Jurkat, Clone E6-1 (cell line): Measurements from ENCODE around the gene RNF126.

Source experiments
- DNase-seq: peaks from one replicate; pipeline ENCODE4 v3.0.0-alpha.2; 2011; ENCODE audit warnings: low read depth, low spot score
- H3K4me3 ChIP-seq: 2 replicates; pipeline ENCODE4 v1.5.1; 2011; ENCODE audit warnings: mild to moderate bottlenecking, low read length, control low read depth, moderate library complexity

Gene RNF126

DNA sequence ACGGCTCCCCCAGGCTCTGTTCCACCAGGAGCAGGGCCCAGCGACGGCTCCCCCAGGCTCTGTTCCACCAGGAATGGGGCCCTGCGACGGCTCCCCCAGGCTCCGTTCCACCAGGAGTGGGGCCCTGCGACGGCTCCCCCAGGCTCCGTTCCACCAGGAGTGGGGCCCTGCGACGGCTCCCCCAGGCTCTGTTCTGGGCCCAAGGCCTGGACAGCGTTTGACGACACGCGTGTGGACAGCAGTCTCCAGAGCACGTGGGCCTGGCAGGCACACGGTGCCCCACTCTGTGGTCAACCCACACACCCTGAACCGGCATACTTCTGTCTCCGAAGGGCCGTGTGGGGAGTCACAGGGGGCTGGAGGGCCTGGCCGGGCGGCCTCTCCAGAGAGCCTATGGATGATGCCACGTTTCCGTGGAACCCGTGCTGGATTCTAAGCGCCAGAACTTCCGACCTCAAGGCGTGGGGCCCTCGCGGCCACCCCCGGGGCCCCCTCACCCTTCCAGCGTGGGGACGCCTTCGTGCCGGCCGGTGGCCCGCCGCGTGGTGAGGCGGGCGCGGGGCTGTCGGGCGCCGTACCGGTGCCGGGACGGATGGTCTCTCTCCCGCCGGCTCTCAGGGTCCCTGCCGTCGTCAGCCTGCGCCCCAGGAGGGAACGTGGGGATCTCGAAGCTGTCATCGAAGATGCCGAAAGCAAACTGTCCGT, 11.7 kb downstream of the RNF126 start:
- DNase-seq = no peak
- no peak overlapping the region for H3K4me3 ChIP-seq

DNA sequence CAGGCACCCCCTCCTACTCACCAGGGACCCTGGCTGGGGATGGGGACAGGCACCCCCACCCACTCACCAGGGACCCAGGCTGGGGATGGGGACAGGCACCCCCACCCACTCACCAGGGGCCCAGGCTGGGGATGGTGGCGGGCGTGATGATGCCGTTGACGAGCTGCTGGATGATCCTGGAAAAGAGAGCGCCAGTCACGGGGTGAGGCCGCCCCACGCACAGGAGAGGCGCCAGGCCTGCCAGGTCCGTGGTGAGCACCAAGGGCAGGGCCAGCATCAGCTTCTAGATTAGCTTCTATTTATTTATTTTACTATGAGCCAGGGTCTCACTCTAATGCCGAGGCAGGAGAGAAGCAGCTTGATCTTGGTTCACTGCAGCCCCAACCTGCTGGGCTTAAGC, 12.9 kb downstream of the RNF126 start:
- DNase-seq = no peak

DNA sequence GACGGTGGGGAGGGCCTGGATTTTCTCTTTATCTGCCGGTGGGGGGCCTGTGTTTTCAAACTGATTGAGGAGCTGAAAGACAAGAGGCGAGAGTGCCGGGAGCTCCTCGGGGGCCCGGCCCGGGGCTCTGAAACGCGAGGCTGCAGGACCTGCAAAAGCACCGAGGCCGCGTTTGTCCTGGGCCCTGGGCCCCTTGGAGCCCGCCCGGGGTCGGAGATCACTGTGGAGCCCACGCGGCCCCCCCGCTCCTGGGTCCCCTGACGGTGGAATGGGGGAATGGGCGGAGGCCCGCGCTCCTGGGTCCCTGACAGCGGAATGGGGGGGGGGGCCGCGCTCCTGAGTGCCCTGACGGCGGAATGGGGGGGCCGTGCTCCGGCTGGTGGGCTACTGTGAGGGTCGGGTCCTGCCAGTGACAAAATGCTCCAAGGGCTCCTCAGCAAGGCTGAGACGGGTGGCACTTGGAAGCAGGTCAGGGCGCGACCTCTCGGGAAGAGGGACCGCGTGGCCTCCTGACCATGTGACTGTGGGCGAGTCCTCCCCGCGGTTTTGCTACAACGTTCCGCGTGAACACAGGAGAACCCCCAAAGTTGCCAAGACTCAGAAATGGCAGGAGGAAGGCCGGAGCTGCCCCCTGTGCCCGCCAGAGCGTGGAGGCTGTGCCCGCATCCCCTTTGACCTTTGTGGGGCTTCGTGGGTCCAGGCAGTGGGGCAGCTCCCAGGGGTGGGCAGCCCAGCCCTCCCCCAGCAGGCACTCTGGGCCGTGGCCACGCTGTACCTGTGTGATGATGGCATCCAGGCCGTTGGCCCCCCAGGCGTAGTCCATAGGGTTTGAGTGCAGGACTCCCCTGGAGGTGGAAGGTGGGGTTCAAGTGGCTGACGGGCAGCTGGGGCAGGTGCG, 13.9 kb downstream of the RNF126 start:
- DNase-seq = no peak
- H3K4me3 ChIP-seq = no peak overlapping the region

More for the DNA sequence above, 12.9 kb downstream of the RNF126 start:
- no peak overlapping the region for H3K4me3 ChIP-seq

DNA sequence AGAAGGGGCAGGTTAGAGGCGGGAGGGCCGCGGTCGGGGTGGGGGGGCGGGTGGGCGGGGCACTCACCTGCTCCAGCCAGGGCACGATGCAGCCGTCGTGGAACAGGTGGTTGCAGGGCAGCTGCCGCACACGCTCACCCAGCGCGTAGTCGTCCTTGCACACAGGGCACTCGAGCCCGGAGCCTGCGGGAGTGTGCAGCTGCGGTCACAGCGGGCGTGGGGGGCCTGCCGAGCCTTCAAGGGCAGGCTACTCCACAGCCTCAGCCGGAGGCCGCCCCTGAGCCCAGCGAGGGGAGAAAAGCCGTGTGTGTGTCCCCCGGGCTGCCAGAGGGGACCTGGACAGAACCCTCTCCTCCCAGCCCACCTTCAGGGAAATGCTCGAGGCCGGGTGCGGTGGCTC, 14.7 kb downstream of the RNF126 start:
- H3K4me3 ChIP-seq = no peak overlapping the region
- no peak for DNase-seq

DNA sequence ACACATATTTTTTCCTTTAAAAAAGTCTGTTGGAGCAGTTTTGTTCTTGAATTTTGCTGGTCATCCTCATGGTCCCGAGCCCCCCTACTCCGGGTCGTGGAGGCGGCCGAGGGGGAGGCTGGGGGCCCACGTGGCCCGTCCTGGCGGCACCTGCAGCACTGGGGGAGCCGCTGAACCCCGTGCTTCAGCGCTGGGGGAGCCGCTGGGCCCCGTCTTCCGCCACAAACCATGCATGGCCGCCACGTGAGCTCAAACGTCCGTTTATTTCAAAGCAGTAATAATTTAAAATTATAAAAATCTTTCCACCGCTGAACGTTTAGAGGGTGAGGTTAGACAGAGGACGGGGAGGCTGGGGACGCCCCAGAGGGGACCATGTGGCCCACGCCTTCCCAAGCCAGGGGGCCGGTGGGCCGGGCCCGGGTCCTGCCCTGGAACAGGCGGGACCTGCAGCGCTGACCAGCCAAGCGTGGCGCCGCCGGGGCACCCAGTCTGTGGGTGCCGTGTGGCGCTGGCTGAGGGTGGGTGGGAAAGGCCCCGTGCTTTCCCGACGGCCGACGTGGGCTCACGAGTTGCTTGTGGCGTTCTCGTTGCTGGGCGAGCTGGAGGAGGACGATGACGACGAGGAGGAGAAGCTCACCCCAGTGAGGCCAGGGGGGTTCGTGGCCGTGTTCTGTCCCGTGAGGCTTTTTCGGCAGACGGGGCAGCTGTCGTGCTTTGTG, 15.3 kb downstream of the RNF126 start:
- DNase-seq = no peak
- H3K4me3 ChIP-seq = no peak overlapping the region

DNA sequence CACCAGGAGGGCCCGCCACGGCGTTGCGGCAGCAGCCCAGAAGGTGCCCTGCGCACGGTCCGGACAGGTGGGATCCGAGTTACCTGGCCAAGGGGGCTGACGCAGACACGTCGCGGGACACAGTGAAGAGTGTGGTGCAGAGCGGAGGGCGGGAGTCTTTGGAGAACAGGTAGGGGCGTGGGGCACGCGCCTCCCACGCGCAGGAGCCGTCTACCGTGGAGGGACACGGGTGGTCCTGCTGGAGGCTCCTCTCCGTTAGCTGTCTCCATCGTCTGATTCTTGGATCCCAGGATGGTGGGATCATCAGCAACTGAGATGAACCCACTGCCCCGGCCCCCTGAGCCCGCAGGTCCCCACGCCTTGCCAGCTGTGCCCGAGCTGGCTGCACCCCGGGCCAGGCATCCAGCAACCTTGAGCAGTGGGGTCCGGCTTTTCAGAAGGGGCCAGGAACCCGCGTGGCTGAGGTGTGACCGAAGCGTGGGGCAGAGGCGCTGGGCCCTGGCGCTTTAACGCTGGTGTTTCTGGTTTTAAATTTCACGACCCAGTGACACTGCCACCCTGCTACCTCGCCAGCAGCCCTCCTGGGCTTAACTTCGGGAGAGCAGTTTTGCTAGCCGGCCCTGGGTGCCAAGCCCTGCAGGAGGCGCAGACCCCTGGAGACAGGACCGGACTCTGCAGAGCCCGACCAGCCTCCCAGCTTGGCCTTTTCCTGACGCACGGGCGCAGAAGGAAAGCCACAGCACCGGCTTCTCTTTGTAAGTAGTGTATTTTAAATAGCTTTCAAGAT, 16.0 kb downstream of the RNF126 start:
- no peak for DNase-seq

DNA sequence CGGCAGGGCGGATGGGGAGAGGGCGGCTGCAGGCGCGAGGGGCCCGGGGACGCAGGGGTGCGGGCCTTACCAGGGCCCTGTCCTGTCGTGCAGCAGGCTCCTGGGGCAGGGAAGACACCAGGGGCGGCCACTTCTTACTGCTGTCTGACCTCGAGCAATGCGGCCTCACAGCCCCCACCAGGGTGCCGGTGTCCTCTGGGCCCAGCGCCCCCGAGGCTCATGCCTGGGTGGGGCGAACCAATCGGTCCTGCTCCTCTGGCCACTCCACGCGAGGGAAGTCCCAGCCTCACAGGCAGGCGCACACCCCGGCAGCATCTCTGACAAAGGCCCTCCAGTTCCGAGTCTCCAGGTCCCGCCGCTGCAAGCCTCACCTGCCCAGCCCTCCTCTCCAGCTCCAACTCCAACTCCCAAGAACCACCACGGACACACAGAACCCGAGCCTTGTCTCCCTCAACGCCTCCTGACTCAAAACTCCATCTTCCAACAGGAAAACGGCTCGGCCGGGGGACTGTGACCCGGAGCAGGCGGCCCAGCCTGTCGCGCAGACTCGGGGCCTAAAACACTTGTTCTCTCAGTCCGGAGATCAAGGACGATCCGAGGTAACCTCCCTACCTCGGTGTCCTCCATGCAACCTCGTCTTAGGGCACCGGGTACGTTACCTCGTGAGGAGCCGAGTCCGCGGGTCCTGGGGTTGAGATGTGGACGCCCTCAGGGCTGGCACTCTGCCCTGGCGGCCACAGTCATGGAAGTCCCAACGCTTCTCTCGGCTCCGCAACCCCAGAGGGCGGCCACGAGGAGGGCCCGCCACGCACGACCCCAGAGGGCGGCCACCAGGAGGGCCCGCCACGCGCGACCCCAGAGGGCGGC, 16.9 kb downstream of the RNF126 start:
- no peak overlapping the region for H3K4me3 ChIP-seq
- no peak for DNase-seq

More for the DNA sequence above, 16.0 kb downstream of the RNF126 start:
- H3K4me3 ChIP-seq = no peak overlapping the region

DNA sequence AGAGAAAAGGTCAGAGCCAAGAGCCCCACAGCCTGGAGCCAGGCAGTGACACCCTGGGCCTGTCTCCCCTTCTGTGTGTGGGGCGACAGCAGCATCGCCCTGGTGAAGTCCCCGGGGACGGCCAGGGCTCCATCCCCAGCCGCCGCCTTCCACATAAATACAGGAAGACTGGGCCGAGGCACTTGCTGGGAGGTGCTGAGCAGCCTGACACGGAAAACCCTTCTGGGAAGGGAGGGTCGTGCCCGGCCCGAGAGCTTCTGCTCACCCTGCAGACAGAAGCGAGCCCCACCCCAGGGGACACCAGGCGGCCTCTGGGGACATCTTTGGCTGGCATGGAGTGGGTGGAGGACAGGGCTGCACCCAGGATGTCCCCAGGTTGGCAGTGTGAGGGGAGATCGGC, 18.2 kb downstream of the RNF126 start:
- H3K4me3 ChIP-seq = no peak overlapping the region
- no peak for DNase-seq

DNA sequence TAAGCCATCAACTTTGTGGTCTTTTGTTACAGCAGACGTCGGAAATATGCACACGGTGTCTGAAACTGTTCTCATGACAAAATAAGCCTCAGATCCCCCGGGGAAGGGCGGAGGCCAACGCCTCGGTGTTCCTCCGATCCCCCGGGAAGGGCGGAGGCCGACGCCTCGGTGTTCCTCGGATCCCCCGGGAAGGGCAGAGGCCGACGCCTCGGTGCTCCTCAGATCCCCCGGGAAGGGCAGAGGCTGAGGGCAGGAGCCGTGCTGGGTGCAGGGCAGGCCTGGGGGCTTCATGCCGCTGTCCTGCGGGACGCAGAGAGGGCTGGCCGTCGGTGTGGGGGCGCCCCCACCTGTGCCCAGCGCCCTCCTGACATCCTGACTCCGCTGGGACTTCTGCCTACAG, 18.7 kb downstream of the RNF126 start:
- H3K4me3 ChIP-seq = no peak overlapping the region
- no peak for DNase-seq

DNA sequence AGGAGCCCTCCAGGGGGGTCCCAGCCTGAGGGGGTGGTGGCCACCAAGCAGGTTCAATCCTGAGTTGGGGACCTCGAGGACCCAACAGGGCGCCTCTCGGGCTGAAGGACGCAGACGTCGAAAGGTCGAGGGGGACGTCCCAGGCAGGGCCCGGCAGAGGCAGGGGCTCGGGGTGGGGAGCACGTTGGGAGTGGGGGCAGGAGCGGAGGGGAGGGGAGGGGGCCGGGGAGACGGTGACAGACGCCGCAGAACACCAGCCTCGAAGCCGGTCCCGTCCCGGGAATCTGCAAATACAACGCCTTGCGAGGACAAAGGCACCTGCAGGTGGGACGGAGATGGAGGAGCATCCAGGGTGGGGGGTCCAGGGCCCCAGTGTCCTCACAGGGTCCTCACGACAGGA, 19.3 kb downstream of the RNF126 start:
- DNase-seq = no peak
- no peak overlapping the region for H3K4me3 ChIP-seq

DNA sequence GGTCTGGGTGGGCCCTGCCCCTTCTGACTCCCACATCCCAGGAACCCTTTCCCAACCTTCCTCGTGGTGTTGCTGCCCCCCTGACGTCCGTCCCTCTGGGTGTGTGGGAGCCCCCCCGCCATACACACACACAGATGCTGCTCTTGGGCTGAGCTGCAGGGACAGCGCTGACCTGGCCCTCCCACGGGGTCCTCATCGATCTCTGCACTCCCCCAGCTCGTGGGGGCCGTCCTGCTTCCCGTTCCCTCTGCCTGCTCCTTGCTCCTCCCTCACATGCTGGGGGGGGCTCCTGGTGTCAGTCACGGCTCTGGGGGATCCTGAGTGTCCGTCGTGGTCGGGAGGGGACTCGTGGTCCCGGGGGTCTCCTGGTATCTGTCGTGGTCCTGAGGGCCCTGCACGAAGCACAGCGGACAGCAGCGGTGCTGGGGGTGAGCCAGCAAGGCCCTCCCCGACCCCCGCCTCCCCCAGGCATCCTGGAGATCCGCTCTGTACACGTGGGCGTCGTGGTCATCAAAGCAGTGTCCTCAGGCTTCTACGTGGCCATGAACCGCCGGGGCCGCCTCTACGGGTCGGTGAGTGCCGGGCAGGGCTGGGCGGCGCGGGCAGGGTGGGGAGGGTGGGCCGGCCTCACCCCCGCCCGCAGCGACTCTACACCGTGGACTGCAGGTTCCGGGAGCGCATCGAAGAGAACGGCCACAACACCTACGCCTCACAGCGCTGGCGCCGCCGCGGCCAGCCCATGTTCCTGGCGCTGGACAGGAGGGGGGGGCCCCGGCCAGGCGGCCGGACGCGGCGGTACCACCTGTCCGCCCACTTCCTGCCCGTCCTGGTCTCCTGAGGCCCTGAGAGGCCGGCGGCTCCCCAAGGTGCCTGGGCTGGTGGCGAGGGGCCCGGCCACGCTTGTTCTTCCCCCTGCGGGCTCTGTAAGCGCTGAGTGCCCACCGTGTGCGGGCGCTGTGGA, 20.0 kb downstream of the RNF126 start:
- no peak overlapping the region for H3K4me3 ChIP-seq
- DNase-seq = no peak

DNA sequence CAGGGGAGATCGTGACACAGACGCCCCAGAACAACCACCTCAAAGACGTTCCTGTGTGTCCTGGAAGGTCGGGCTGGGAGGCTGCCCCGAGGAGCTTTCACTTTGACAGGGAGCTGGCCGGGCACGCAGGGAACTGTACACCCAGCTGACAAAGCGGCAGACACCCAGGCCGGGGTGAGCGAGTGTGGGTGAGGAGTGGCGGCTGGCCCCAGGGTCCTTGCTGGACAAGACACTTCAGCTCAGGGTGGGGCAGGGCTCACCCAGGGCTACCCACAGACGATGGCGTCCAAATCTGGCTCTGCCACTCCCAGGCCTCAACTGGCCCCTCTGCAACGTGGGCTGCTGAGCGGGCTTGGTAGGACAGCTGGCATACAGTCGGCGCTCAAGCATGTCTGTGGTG, 21.3 kb downstream of the RNF126 start:
- no peak overlapping the region for H3K4me3 ChIP-seq
- DNase-seq = no peak

DNA sequence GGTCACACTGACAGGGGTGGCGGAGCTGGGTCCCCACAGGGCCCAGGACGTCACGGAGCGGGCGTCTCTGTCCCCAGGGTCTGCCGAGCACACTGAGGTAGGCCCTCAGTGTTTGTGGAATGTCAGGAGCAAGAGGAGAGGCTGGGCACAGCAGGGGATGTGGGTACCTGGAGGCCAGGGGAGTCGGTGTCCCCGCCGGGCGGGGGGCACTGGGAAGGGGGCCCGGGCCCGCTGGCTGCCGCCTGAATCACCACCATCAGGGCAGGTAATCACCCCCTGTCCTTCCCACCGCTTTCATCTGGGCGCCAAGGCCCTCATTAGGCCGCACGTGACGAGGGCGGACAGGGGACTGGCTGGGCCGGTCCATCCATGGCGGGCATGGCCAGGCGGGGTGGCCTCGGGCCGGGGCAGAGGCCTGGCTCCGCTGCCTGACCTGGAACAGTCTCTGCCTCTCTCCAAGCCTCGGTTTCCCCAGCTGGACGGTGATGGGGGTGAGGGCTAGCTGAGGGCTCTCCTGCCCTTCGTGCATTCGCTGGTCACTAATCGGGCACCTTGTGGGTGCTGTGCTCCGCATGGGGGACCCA, 22.3 kb downstream of the RNF126 start:
- no peak for DNase-seq
- no peak overlapping the region for H3K4me3 ChIP-seq

DNA sequence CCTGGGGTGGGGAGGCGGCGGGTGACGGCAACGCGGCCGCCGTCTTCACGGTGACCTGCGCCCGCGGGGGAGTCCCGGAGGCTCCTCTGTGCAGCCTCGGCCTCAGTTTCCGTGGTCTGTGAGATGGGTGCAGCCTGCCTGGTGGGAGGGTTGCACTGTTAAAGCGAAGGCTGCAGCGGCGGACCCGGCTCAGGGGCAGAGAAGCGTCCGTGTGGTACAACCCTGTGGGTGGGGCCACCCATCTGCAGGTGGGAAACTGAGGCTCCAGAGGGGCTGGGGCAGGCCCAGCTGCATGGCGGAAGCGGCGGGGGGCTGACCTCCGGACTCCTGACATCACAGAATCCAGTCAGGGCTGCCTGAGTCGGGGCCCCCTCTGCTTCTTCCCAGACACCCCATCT, 22.9 kb downstream of the RNF126 start:
- H3K4me3 ChIP-seq = peak overlapping the region; percentile 28

DNA sequence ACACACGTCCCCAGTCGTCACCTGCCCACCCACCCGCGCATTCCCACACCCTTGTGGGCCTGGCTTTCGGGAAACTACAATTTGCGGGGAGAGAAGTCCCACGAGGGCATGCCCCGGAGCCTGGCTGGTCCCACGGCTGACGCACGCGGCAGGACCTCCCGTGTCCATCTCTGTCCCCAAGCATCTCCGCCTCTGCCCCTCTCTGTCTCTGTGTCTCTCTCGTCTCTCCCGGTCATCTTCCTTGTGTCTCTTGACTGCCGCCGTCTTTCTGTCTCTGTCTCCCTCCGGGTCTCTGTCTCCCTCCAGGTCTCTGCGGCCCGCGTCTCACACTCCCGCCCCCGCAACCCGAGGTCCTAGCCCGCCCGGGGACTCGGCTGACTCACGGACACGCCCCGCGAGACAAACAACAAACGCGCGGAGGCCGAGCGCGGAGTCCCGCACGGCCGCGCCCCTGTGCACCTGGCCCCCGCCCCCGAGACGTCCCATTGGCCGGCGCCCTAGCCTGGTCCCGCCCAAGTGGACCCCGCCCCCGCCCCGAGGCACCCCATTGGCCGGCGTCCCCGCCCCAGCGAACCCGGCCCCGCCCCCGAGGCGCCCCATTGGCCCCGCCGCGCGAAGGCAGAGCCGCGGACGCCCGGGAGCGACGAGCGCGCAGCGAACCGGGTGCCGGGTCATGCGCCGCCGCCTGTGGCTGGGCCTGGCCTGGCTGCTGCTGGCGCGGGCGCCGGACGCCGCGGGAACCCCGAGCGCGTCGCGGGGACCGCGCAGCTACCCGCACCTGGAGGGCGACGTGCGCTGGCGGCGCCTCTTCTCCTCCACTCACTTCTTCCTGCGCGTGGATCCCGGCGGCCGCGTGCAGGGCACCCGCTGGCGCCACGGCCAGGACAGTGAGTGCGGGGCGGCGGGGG, 23.5 kb downstream of the RNF126 start, which contains the start of gene FGF22:
Gene FGF22, plus strand, starts transcription at position 627 of the 908 bp plus-strand sequence. Its CDS starts 47 bp downstream, at position 674.
- peak; percentile 66 for DNase-seq

More for the DNA sequence above, 22.9 kb downstream of the RNF126 start:
- no peak for DNase-seq

DNA sequence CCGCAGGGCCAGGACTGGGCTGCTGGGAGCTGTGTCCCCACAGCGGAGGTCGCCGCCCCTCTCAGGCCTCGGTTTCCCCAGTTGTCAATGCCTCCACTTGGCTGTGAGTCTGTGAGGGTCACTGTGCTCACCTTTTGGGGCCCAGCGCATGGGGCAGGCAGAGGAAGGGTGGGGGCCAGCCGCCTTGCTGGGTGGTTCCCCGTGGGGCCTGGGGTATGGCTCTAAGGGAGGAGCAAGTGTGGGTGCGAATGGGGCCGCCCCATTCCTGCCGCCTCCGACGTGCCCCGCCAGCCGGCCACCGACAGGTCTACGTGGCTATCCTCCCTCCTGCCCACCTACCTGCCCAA, 24.1 kb downstream of the RNF126 start:
- no peak for DNase-seq
- H3K4me3 ChIP-seq = peak overlapping the region; percentile 58

More for the DNA sequence above, 23.5 kb downstream of the RNF126 start, which contains the start of gene FGF22:
- peak within 1 kb of the TSS; percentile 58 for H3K4me3 ChIP-seq
